ENCODE results near the gene TPPP2. TPM values are rescaled to one million over a fixed set of nuclear protein-coding genes. Genes with fewer than 3 reads are reported as not detected.
A peak's percentile ranks its signal among the peaks of the same experiment; 100 is the strongest.

TPPP2 gene
- total and polyA plus RNA-seq, 4 donors, result 1.5 to 5.9 (median 1.6) TPM

DNA sequence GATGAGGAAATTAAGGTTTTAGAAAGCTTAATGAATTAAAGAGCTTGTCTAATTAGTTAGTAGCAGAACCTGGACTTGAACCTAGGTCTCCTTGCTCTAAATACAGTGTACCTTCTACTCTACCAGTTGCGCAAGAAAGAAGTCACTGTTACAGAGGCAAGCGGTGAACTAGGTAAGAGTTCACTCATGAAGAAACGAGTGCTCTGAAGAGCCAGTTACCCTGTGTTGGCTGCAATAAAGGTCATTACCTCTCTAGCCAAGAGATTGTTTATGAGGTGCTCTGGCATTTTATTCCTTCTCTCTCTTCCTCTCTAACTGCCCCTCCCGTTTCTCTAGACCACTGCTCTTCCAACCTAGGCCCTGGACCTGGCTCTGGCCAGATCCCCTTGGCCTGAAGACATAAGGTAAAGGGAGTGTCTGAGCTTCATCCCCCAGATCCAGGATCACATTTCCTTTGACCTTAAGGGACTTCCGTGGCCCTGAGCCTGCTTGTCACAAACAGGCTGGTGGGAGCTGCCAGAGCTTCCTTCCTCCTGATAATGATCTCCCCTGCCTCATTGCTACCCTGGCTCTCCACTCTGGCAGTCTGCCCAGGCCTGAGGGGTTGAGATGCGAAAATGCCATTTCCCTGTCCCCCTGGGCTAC, 14.1 kb downstream of the TPPP2 start:
- Histone ChIP-seq H3K27ac (ENCODE audit: low read depth in 1 of 2, low read length in 2 of 2) (peak overlapping the region; percentile 84 to 86), H3K36me3 (ENCODE audit: control insufficient read depth in 4 of 4, insufficient read depth in 3 of 4, low read depth in 1 of 4, low read length in 3 of 4) (no peaks in the 10 kb centered on the region), H3K9me3 (ENCODE audit: control insufficient read depth in 4 of 4, low read length in 3 of 4) (no peaks in the 10 kb centered on the region), H3K9ac (ENCODE audit: low read depth in 1 of 2, low read length in 2 of 2) (peak overlapping the region in 1 of 2 donors; percentile 6), H3K4me3 (ENCODE audit: low read depth in 1 of 3, low read length in 3 of 3) (no peak overlapping the region), H3K27me3 (ENCODE audit: control insufficient read depth in 4 of 4, insufficient read depth in 4 of 4, low read length in 3 of 4) (no peaks in the 10 kb centered on the region), H3K4me1 (ENCODE audit: control insufficient read depth in 4 of 4, insufficient read depth in 4 of 4, low read length in 3 of 4) (peaks cover 27 to 86% (median 67%) of the 10 kb centered on the region in 4 donors)
- no peak for DNase-seq (ENCODE audit: low spot score)
- TF ChIP-seq GABPA (IDR thresholded peaks at IDR 0.05 in 1 of 2, conservative IDR thresholded peaks at IDR 0.05 in 1 of 2) (peak in 1 of 2 donors; percentile 57), FOXA1 (IDR thresholded peaks at IDR 0.05) (peak; percentile 44), TAF1 (conservative IDR thresholded peaks at IDR 0.05) (no peak), HNF4G (IDR thresholded peaks at IDR 0.05) (peak; percentile 36), SP1 (IDR thresholded peaks at IDR 0.05) (peak; percentile 93), NR2F2 (IDR thresholded peaks at IDR 0.05) (peak; percentile 49), HNF4A (conservative IDR thresholded peaks at IDR 0.05) (peak; percentile 80 to 86), YY1 (IDR thresholded peaks at IDR 0.05) (peak; percentile 60), RXRA (IDR thresholded peaks at IDR 0.05) (peak; percentile 97 to 98), RAD21 (IDR thresholded peaks at IDR 0.05) (peak; percentile 30 to 34), FOXA2 (IDR thresholded peaks at IDR 0.05) (peak; percentile 61), ZBTB33 (IDR thresholded peaks at IDR 0.05) (peak; percentile 46), EGR1 (IDR thresholded peaks at IDR 0.05; ENCODE audit: low read depth in 2 of 2) (peak in 1 of 2 donors; percentile 64), JUND (IDR thresholded peaks at IDR 0.05) (peak; percentile 60 to 86)
- TF ChIP-seq, protein P1, sequence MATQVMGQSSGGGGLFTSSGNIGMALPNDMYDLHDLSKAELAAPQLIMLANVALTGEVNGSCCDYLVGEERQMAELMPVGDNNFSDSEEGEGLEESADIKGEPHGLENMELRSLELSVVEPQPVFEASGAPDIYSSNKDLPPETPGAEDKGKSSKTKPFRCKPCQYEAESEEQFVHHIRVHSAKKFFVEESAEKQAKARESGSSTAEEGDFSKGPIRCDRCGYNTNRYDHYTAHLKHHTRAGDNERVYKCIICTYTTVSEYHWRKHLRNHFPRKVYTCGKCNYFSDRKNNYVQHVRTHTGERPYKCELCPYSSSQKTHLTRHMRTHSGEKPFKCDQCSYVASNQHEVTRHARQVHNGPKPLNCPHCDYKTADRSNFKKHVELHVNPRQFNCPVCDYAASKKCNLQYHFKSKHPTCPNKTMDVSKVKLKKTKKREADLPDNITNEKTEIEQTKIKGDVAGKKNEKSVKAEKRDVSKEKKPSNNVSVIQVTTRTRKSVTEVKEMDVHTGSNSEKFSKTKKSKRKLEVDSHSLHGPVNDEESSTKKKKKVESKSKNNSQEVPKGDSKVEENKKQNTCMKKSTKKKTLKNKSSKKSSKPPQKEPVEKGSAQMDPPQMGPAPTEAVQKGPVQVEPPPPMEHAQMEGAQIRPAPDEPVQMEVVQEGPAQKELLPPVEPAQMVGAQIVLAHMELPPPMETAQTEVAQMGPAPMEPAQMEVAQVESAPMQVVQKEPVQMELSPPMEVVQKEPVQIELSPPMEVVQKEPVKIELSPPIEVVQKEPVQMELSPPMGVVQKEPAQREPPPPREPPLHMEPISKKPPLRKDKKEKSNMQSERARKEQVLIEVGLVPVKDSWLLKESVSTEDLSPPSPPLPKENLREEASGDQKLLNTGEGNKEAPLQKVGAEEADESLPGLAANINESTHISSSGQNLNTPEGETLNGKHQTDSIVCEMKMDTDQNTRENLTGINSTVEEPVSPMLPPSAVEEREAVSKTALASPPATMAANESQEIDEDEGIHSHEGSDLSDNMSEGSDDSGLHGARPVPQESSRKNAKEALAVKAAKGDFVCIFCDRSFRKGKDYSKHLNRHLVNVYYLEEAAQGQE (IDR thresholded peaks at IDR 0.05), result peak; percentile 68
- TF ChIP-seq, protein P2, sequence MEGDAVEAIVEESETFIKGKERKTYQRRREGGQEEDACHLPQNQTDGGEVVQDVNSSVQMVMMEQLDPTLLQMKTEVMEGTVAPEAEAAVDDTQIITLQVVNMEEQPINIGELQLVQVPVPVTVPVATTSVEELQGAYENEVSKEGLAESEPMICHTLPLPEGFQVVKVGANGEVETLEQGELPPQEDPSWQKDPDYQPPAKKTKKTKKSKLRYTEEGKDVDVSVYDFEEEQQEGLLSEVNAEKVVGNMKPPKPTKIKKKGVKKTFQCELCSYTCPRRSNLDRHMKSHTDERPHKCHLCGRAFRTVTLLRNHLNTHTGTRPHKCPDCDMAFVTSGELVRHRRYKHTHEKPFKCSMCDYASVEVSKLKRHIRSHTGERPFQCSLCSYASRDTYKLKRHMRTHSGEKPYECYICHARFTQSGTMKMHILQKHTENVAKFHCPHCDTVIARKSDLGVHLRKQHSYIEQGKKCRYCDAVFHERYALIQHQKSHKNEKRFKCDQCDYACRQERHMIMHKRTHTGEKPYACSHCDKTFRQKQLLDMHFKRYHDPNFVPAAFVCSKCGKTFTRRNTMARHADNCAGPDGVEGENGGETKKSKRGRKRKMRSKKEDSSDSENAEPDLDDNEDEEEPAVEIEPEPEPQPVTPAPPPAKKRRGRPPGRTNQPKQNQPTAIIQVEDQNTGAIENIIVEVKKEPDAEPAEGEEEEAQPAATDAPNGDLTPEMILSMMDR (IDR thresholded peaks at IDR 0.05; ENCODE audit: low read depth, low read length, missing input control), result no peak
- TF ChIP-seq, protein P3, sequence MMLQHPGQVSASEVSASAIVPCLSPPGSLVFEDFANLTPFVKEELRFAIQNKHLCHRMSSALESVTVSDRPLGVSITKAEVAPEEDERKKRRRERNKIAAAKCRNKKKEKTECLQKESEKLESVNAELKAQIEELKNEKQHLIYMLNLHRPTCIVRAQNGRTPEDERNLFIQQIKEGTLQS (IDR thresholded peaks at IDR 0.05), result peak; percentile 59
- TF ChIP-seq, protein P4, sequence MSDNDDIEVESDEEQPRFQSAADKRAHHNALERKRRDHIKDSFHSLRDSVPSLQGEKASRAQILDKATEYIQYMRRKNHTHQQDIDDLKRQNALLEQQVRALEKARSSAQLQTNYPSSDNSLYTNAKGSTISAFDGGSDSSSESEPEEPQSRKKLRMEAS (IDR thresholded peaks at IDR 0.05), result peak; percentile 86
- WGBS, result 19% methylated on average over 6 of the region's 6 CpGs

Measured in liver (tissue), 9 donors.